Activated naive CD4-positive, alpha-beta T cell (primary cell): ENCODE measurements around the gene SEC22B.
"Not testable (repeated sequence)": the region's sequence is repeated elsewhere in the genome, so short reads cannot be mapped to it uniquely, and the experiment has no call there.

ENCODE experiments used
- DNase-seq, 4 experiments: peaks; one replicate each; lab custom pipeline; 2025; lab: John Stamatoyannopoulos, UW

Gene SEC22B

DNA sequence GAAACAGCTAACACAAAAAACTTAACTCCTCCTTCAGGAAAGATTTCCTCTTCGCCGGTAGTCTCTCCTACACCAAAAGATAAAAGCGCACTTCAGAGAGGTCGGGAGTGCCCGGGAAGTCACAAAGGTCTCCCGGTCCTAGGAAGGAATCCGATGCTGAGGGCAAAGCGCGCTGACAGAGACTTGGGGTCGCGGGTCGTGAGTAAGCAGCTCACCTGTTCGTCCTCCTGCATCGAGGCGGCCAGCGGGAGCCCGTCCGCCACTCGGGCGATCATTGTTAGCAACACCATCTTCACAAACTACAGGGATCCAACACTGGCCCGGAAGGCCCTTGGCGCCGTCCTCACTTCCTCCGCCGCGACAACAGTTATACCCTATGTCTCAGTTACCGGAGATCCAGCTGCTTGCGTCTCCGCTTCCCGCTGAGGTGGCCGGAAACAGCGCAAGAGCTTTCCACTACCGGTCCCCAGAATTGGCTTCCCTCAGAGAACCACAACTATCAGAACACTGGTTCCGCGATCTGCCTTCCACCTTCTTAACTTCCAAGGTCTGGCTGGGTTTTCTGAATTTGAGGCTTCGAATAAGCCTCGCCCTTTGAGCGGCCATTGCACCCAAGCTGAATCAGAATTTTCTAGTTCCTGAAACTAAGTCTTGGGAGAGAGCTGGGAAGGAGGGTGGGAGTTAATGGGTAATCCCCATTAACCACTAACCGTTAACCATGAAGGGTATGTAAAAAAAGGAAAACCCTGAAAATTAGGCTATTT, at the start of gene SEC22B:
TSS of gene SEC22B (minus strand) at position 429 of the 764 bp plus-strand sequence. CDS start at position 290, 139 bp downstream.
- peak; percentile 63 to 82 (median 70) for DNase-seq

DNA sequence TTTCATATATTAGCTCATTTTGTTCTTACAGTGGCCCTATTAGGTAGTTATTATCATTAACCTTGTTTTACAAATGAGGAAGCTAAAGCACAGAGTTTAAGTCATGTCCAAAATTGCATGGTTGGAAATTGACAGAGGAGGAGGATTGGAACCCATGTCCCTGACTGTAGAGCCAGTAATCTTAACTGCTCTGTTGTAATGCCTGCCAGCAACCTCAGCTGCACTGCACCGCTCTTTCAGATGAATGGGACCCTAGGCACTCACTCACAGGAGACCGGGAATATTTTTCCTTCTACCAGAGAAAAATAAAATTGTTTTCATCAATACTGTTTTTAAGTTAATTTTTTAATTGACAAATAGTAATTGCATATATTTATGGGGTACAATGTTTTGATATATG, 41.6 kb upstream of the SEC22B start:
- DNase-seq: not testable (repeated sequence)

DNA sequence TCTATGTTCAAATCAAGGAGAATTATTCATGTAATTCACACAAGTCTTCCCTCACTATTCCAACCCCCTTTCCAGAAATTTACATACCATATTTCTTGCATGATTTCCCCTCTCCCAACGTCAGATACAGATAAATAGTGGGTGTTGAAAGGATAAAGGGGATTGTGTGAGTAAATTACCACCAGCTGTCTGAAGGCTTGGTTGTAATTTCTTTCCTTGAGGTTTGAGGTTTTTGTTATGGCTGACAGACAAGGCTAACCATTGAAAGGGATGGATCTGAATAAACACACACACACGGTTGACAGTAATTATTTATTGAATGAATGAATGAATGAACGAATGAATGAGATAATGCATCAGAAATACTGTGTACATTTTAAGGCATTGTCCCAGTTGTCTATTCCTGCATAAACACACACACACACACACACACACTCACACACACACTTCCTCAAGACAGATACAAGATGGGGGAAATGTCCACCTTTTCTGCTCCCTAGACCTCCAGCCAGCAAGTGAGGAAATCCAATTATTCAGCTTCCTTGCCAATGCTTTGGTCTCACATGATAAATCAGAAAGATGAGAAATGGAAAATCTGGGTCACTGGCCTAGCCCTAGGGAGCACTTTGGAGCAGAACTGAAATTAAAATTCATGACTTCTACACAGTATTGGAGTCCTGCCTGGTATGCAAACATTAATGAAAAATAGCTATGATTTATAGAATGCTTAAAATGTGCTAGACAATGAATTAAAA, 41.0 kb upstream of the SEC22B start:
- not testable (repeated sequence) for DNase-seq

DNA sequence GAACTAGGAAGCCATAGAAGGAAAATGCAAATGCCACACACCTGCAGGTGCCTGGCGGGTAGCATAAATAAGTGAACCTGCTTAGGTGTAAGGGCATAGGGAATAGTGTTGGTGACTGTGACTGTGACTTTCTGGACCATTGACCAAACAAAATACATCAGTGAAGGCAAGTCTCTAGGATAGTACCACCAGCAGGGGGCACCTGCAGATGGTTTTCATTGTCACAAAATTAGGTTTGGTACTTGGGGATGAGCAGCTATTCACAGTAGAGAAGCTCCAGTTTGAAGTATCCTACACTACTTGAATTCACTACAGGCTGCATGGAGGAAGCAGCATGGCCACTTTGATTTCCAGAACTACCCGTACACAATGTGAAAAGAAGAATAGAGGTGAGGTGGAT, 37.3 kb upstream of the SEC22B start:
- DNase-seq: not testable (repeated sequence)

DNA sequence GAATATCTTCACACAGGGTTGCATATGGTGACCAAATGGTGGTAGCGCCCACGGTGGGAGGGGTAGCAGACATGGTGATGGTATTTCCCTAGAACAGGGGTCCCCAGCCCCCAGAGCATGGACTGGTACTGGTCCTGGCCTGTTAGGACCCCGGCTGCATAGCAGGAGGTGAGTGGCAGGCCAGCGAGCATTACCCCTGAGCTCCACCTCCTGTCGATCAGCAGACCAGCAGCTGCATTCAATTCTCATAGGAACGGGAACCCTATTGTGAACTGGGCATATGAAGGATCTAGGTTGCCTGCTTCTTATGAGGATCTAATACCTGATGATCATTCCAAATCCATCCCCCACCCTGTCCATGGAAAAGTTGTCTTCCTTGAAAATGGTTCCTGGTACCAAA, 34.4 kb upstream of the SEC22B start:
- not testable (repeated sequence) for DNase-seq

DNA sequence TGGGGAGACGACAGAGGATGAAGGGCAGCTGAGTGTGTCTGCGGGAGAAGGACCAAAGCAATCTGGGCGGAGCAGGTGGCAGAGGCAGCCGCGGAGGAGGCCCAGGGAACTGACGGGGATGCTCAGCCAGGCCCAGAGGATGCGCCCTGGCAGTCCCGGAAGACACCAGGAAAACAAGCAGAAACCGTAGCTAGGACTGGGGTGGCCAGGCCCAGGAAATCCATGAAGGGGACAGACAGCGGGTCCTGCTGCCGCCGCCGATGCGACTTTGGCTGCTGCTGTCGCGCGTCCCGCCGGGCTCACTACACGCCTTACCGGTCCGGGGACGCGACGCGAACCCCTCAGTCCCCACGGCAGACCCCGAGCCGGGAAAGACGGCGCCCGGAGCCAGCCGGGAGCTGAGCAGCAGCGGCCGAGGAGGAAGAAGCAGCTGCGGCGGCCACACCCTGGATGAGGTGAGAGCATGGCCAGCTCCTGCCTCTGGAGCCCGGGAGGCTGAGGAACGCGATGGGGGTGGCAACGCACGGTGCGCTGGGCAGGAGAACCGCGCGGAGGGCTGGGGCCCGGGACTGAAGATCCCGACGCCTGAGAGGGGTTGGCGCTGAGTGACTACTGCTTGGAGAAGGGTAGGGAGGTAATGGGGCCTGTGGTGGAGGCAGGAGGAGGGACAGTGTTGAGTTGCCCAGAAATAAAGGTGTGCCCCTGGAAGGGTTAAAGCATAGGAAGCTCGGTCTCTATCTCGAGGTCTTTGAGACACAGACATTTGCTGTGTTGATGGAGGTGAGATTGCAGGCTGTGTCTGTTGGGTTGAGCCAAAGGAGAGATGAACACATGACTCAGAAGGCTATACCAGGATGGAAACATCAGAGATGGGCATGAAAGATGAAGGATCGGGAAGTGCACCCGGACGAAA, 20.8 kb upstream of the SEC22B start:
- DNase-seq: not testable (repeated sequence)

DNA sequence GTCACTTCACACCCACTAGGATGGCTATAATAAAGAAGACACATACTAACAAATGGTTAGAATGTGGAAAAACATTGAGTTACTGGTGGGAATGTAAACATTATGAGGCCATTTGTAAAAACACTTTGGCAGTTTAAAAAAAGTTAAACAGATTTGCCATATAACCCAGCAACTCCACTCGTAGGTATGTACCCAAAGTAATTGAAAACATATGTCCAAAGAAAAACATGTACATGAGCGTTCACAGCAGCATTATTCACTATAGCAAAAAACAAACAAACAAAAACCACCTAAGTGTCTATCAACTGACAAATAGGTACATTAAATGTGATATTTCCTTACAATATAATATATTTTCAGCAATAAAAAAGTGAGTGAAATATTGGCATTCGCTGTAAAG, 12.3 kb upstream of the SEC22B start:
- DNase-seq: not testable (repeated sequence)

DNA sequence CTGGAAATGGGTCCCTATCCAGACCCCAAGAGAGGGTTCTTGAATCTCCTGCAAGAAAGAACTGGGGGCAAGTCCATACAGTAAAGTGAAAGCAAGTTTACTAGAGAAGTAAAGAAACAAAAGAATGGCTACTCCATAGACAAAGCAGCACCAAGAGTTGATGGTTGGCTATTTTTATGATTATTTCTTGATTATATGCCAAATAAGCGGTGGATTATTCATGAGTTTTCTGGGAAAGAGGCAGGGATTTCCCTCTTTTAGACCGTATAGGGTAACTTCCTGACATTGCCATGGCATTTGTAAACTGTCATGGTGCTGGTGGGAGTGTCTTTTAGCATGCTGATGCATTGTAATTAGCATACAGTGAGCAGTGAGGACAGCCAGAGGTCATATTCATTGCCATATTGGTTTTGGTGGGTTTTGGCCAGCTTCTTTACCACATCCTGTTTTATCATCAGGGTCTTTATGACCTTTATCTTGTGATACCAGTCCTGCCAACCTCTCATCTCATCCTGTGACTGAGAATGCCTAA, 5.9 kb upstream of the SEC22B start:
- not testable (repeated sequence) for DNase-seq

DNA sequence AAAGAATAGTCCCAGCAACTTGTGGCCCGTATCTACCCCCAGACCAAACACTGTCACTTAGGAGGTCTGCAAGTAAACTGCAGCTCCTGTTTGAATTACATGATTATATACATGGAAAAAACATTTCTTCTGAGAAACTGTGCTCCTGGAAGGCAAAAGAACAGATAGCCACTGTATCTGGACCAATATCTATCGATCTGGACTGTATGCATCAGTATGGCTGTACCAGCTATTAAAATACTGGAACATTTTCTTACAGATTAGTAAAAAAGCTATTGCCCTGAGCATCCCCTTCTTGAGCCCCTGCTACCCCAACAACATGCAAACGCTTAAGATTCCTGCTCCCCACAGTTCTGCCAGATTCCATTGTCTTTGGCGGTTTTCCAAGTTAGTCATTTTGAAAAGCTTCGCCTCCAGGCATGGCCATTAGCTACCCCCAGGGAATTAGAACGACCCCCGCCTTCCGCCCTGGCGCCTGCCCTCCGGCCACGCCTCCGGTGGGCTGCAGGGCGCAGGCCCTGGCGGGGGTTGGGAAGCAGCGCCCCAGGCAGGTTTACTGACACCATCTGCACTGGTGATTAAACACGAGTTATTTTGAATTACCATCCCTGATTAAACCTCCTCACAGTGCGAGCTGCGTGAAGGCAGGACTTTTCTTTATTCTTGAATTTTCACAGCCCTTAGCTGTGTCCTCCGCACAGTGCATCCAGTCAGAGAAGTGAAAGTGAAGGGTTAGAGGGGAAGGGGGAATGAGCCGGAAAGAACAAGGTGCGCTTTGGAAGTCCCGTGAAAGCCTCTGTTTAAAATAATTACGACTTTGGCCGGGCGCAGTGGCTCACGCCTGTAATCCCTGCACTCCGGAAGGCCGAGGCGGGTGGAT, 3.7 kb upstream of the SEC22B start:
- not testable (repeated sequence) for DNase-seq

DNA sequence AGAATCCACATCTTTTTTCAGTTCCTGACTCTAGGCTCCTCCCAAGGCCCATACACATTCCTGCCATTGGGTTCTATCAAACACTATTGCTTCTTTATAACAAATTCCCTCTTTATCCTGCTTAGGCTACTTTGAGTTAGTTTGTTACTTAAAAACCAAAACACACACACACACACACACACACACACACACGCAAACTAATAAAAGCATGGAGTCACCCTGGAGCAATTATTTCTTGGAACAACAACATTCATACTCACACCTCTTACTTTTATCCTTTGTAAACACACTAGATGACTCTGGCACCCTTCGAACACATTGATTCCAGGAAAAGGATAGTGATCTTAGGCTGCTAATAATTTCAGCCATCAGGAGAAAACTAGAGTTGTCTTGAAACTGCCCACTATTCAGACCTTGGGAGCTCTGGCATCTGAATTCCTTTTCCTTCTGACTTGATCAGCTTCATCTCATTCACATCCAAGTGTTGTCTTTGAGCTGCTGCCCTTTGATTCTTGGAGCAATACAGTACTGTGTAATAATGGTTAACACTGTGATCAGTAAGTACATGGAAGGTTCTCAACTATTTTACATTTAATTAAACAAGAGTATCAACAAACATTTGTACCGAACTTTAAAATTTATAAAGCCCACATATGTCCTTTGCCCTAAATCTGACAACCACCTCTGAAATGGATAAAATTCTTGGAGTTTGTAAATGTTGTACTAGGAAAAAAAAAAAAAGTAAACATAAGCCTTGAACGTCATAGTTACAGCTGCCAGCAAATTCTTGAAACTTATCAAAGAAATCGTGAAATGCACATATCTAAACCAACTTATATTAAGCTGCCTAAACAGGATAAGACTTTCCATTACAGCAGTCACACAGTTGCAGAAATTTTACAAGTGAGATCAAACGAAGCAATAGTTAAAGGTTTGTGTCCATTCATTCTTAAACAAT, 2.8 kb upstream of the SEC22B start:
- DNase-seq: no peak

DNA sequence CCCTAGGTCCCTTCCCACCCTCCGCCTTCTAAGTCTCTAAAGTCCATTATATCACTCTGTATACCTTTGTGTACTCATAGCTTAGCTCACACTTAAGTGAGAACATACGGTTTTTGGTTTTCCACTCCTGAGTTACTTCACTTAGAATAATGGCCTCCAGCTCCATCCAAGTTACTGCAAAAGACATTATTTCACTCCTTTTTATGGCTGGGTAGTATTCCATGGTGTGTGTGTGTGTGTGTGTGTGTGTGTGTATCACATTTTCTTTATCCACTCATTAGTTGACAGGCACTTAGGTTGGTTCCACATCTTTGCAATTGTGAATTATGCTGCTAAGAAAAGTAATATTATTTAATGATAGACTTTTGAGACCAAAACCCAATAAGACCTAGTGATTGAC, 1.7 kb upstream of the SEC22B start:
- not testable (repeated sequence) for DNase-seq

DNA sequence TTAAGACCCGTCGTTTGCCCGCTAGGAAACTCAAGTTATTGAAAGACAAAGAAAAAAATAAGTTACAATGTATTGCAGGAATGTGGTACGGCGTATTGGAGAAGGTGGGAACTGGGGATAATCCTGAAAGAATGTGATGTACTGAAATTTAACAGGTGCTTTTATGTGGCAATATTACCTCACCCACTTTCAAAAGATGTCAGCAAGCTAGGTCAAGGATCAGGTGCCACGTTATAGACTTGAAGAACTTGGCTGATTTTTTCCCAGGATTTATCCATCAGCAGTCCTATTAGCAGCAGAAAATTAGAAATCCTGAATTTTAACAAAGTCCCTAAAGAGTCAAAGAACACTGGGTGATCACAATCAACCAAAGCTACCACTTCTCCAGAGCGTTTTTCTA, 632 bp downstream of the SEC22B start:
- DNase-seq: not testable (repeated sequence)

DNA sequence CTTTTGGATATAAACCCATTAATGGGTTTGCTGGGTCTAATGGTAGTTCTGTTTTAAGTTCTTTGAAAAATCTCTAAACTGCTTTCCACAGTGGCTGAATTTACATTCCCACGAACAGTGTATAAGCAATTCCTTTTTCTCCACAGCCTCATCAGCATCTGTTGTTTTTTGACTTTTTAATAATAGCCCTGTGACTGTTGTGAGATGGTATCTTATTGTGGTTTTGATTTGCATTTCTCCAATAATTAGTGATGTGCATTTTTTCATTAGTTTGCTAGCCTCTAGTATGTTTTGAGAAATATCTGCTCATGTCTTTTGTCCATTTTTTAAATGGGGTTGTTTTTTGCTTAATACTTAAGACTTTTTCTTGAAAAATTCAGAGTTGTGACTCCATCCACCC, 11.6 kb downstream of the SEC22B start:
- not testable (repeated sequence) for DNase-seq

DNA sequence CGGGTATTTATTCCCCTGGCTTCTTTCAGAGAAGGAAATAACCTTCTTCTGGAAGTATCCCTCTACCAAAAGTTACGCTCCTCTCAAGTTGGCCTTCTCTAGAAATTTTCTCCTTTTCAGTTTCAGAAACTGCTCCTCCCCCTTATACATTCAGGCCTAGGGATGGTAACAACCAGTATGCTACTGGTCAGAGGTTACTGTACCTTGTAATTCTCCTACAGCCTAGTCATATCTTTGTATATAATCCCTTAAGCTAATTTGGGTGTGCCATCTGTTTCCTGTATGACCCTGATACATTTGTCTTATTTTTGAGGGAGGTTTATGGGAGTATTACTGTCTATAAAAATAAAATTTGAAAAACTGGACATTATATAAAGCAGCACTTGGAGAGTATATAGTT, 14.3 kb downstream of the SEC22B start:
- DNase-seq: not testable (repeated sequence)

DNA sequence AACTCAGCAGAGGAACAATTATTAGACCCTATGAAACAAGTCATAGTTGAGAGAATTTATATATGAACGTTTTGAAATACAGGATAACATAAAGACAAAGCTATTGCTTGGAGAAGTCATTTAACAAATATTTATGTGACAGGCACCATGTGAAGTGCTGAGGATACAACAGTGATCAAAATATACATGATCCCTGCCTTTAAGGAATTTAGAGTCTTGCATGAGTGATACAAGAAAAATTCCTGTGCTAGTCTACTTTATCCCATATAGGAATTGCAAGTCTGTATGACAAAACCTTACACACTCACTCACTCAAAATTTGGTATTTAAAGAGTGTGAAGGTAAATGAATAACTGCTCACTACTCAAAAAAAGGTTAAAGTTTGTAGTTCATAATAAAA, 17.8 kb downstream of the SEC22B start:
- DNase-seq: not testable (repeated sequence)

DNA sequence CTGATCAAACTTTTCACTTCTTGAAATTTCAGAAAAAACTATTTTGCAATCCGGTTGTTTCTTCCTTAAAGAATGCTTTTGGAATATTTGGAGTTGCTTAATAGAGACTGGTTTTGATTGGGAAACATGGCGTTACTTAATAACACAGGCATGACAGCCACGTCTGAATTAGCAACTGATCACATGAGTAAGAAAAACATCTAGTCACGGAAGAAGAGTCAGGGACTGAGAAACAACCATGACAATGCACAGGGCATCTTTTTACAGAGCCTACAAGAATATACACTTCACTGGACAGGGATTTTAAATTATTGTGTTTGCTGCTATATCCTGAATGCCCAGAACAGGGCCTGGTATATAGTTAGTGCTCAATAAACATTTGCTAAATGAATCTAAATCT, 18.2 kb downstream of the SEC22B start:
- DNase-seq: not testable (repeated sequence)

DNA sequence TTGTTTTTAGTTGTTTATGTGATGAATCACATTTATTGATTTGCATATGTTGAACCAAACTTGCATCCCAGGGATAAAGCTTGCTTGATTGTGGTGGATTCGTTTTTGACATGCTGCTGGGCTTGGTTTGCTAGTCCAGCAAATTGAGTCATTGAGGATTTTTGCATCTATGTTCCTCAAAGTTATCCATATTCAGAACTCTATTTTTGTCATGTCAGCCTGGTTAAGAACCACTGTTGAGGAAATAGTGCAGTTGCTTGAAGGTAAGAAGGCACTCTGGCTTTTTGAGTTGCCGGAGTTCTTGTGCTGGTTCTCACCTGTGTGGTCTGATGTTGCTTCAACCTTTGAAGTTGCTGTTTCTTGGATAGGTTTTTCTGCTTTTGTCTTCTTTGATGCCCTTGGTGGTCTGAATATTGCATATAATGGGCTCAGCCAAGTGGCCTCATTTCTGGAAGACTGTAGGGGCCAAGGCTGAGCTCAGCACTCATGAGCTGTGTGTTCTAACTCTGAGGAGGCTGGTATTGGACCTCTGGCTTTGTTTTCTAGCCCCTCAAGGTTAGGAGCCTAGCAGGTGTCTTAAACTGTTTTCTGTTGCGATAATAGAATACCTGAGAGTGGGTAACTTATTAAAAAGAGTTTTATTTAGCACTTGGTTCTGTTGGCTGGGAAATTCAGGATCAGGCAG, 26.0 kb downstream of the SEC22B start:
- DNase-seq: not testable (repeated sequence)

DNA sequence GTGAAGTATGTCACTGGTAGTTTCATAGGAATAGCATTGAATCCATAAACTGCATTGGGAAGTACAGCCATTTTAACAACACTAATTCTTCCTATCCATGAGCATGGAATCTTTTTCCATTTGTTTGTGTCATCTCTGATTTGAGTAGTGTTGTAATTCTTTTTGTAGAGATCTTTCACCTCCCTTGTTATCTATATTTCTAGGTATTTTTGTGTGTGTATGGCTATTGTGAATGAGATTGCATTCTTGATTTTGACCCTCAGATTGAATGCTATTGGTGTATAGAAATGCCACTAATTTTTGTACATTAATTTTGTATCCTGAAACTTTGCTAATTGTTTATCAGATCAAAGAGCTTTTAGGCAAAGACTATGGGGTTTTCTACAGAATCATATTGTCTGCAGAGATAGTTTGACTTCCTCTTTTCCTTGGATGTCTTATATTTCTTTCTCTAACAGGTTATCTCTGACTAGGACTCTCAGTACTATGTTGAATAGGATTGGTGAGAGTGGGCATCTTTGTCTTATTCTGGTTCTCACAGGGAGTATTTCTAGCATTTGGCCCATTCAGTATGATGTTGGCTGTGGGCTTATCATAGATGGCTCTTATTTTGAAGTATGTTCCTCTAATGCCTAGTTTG, 26.8 kb downstream of the SEC22B start:
- DNase-seq: not testable (repeated sequence)
